HG02981 (cell line): ENCODE measurements around the gene ZNF628.

Source experiments
- ATAC-seq: cut with Tn5 transposase; IDR thresholded peaks from one replicate; pipeline ENCODE4 v1.9.1; 2021; ENCODE audit warnings: mild to moderate bottlenecking, moderate library complexity; ENCODE audit not compliant: unreplicated experiment

ZNF628 gene

DNA sequence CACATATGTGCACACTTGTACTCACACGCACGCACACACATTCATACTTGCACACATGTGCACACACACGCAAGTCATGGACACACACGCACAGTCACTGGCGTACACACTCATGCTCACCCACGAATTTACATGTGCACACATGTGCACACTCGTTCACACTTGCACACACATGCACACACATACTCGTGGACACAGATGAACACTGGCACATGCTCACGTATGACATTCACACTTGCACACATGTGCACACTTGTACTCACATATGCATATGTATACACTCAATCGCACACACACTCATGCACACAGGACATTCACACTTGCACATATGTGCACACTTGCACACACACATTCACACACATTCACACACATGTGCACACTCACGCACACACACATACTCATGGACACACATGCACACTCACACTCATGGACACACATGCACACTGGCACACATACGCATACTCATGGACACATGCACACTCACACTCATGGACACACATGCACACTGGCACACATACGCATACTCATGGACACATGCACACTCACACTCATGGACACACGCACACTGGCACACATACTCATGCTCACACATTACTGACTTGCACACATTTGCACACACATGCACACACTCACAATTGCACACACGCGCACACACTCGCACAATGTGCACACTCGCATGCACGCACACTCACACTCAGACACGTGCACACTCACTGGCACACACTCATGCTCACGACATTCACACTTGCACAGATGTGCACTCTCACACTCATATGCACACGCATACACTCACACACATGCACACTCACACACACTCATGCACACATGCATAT is 51.0 kb downstream of the ZNF628 start:
- ATAC-seq: no peak

DNA sequence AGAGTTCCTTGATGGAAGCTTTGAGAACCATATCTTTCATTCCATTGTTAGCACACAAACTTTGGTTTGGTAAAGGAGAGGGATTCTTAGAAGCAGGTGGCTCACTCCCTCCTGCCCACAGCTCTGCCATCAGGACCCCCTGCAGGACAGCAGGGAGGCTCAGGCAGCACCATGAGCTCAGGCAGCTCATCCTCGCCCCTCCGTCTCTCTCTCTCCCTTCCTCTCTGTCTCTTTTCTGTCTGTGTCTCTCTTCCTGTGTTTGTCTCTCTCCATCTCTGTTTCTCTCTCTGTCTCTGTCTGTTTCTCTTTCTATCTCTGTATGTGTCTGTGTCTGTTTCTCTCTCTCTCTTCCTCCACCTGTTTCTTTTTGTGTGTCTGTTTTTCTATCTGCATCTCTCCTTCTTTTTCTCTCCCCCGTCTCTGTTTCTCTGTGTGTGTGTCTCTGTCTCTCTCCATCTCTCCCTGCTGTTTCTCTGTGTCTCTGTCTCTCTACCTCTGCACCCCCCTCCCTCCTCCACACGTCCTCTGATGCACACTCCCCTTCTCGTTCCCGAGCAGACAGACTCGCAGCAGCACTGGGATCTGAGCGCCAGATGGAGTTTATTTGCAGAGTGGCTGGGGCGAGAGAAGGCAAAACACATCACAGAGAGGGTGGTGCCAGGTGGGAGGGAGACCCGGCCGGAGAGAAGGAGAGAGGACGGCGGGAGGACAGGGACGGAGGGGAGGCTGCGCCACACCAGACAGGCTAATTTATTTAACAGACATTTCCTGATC is 51.8 kb downstream of the ZNF628 start:
- ATAC-seq: no peak

DNA sequence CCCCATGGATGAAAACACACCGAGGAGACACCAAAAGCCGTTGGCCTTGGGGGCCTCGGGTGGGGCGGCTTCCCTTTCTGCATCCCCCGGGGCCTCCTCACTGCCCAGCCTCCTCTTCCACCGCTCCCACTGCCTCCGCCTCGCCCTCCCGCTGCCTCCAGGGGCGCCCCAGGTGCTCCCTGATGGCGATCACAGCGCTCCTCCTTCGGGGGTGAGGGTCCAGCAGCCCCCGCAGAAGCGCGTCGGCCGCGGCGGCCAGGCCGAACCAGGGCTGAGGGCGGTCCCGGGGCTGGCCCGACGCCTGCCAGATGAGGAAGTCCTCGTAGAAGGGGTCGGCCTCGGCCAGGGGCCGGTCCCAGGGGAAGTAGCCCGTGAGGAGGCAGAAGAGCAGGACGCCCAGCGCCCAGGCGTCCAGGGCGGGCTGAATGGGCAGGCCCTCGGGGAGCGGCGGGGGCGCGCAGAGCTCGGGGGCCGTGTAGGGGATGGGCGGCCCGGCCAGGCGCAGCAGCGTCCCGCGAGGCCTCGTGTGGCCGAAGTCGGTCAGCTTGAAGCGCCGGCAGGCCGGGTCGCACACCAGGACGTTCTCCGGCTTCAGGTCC is 53.3 kb downstream of the ZNF628 start:
- no peak for ATAC-seq

DNA sequence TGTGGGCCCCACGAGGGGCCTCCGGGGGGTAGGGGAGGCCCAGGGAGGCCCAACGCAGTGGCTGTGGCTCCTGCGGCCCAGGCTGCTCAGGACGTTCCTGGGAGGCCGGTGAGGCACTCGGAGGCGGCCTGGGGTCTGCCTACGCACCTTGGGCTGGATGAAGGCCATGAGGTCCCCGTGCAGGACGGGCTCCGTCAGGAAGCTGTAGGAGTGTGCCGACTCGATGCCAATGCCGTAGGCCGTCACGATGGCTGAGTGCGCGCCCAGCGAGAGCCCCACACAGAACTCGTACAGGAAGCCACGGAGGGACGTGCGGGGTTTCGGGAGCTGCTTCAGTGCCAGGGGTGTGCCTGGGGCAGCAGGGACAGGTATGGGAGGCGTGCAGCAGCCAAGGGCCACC is 54.6 kb downstream of the ZNF628 start:
- ATAC-seq: no peak
